GM03348 (cell line): ENCODE results near the gene HPCA.
A peak's percentile ranks its signal among the peaks of the same experiment; 100 is the strongest.
"Not testable (repeated sequence)": the region's sequence is repeated elsewhere in the genome, so short reads cannot be mapped to it uniquely, and the experiment has no call there.

Experiments
- DNase-seq: peaks from one replicate; pipeline ENCODE4 v3.0.0; 2012; ENCODE audit warnings: low spot score

The HPCA gene

GRCh38 chr1:32902535-32902920, 16.2 kb downstream of the HPCA start:
- no peak for DNase-seq

GRCh38 chr1:32903991-32904785, 17.9 kb downstream of the HPCA start:
- no peak for DNase-seq

GRCh38 chr1:32904797-32905196, 18.5 kb downstream of the HPCA start:
- no peak for DNase-seq

- DNase-seq, result not testable (repeated sequence)
Measured at GRCh38 chr1:32905588-32905987, 19.3 kb downstream of the HPCA start.

GRCh38 chr1:32906654-32907053, 20.4 kb downstream of the HPCA start:
- no peak for DNase-seq

GRCh38 chr1:32907435-32907834, 21.1 kb downstream of the HPCA start:
- DNase-seq, result peak; percentile 46

GRCh38 chr1:32910319-32910718, 24.0 kb downstream of the HPCA start:
- no peak for DNase-seq

- no peak for DNase-seq
Measured at GRCh38 chr1:32915766-32916706, 29.7 kb downstream of the HPCA start.

- DNase-seq, result no peak
Measured at GRCh38 chr1:32917521-32917920, 31.2 kb downstream of the HPCA start.

- DNase-seq, result no peak
Measured at GRCh38 chr1:32918179-32918578, 31.9 kb downstream of the HPCA start.

GRCh38 chr1:32919811-32920733, 33.8 kb downstream of the HPCA start:
- DNase-seq, result peak; percentile 56

GRCh38 chr1:32920833-32921232, 34.5 kb downstream of the HPCA start:
- no peak for DNase-seq

GRCh38 chr1:32924881-32925344, 38.6 kb downstream of the HPCA start:
- no peak for DNase-seq

GRCh38 chr1:32925403-32926162, 39.3 kb downstream of the HPCA start:
- DNase-seq, result no peak

GRCh38 chr1:32926562-32926961, 40.3 kb downstream of the HPCA start:
- no peak for DNase-seq

GRCh38 chr1:32927441-32927840, 41.1 kb downstream of the HPCA start:
- DNase-seq, result no peak

GRCh38 chr1:32928285-32928684, 42.0 kb downstream of the HPCA start:
- DNase-seq, result no peak

- DNase-seq, result no peak
Measured at GRCh38 chr1:32928715-32929114, 42.4 kb downstream of the HPCA start.

GRCh38 chr1:32929366-32929765, 43.1 kb downstream of the HPCA start:
- no peak for DNase-seq

- DNase-seq, result no peak
Measured at GRCh38 chr1:32931760-32932159, 45.5 kb downstream of the HPCA start.

GRCh38 chr1:32933742-32934322, 47.5 kb downstream of the HPCA start:
- DNase-seq, result no peak
